ENCODE data around the gene WIZ.

Gene WIZ

GRCh38 chr19:15379083-15379998 lies 70.4 kb downstream of the WIZ start, which contains the start of gene AKAP8:
Gene AKAP8, minus strand, starts transcription at chr19:15379787. Its CDS starts 56 bp downstream, at chr19:15379731.
- CTCF ChIA-PET, result interaction anchor here (0.6 to 1.2 kb wide), 7 partner anchors 68 to 1399 kb away, joined by 3 to 5 read pairs (median 3); no protein-coding TSS in a partner anchor

GRCh38 chr19:15378534-15379082 lies 71.1 kb downstream of the WIZ start:
- POLR2A ChIA-PET (ENCODE audit: low non-redundant PET), result no interaction called here
- peak overlapping the region; percentile 95 for H3K27ac ChIP-seq
- TF ChIP-seq, protein P1, sequence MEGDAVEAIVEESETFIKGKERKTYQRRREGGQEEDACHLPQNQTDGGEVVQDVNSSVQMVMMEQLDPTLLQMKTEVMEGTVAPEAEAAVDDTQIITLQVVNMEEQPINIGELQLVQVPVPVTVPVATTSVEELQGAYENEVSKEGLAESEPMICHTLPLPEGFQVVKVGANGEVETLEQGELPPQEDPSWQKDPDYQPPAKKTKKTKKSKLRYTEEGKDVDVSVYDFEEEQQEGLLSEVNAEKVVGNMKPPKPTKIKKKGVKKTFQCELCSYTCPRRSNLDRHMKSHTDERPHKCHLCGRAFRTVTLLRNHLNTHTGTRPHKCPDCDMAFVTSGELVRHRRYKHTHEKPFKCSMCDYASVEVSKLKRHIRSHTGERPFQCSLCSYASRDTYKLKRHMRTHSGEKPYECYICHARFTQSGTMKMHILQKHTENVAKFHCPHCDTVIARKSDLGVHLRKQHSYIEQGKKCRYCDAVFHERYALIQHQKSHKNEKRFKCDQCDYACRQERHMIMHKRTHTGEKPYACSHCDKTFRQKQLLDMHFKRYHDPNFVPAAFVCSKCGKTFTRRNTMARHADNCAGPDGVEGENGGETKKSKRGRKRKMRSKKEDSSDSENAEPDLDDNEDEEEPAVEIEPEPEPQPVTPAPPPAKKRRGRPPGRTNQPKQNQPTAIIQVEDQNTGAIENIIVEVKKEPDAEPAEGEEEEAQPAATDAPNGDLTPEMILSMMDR (conservative IDR thresholded peaks at IDR 0.05; ENCODE audit: low read depth), result no peak
- peak; percentile 55 for DNase-seq (ENCODE audit: low spot score)
- CTCF ChIA-PET, result interaction anchor here (0.6 to 1.5 kb wide), 6 partner anchors 69 to 1400 kb away, joined by 3 to 5 read pairs (median 5); no protein-coding TSS in a partner anchor

More at GRCh38 chr19:15379083-15379998, 70.4 kb downstream of the WIZ start, which contains the start of gene AKAP8:
- peak; percentile 100 for DNase-seq (ENCODE audit: low spot score)
- POLR2A ChIA-PET (ENCODE audit: low non-redundant PET), result interaction anchor here (0.6 to 1.8 kb wide), 2 partner anchors 40 to 183 kb away, joined by 3 to 4 read pairs; partner anchors contain the start of gene AKAP8L
- TF ChIP-seq, protein P1 (conservative IDR thresholded peaks at IDR 0.05; ENCODE audit: low read depth), result no peak
- peak within 1 kb of the TSS; percentile 95 for H3K27ac ChIP-seq

DNA sequence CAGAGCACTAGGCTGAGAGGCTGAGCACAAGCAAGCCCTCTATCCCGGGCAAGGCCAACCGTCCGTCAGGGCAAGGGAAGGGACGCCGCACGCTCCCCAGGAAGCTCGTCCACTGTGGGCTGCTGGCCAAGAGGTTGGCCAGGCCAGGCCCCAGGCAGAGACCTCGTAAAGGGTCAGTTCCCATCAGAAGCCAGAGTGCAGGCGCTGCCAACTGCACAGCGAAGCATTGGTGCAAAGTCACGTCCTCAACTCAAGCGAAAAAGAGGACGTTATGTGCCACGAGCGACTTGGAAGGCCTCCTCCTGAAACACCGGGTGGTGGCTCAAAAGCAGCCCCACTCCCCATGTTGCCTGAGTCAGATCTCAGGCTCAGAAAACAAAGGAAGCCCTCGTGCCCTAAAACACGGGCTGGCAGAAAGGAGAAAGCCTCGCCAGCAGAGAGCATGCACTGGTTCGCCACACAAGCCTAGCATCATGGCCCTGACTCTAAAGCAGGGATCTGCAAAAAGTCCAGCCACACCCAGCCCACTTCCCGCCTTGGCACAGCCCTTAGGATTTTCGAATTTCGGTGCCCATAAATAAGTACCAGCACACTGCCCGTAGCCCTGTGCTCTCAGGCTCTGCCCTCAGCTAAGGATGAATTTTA lies 74.8 kb downstream of the WIZ start:
- TF ChIP-seq, protein P1 (conservative IDR thresholded peaks at IDR 0.05; ENCODE audit: low read depth), result no peak
- POLR2A ChIA-PET (ENCODE audit: low non-redundant PET), result no interaction called here
- CTCF ChIA-PET, result no interaction called here
- no peak for DNase-seq (ENCODE audit: low spot score)
- H3K27ac ChIP-seq, result peak overlapping the region; percentile 20

GRCh38 chr19:15374105-15374651 lies 75.6 kb downstream of the WIZ start:
- ChIA-PET CTCF (no interaction called here), POLR2A (ENCODE audit: low non-redundant PET) (no interaction called here)
- TF ChIP-seq, protein P1 (conservative IDR thresholded peaks at IDR 0.05; ENCODE audit: low read depth), result no peak
- peak overlapping the region; percentile 20; the same call in 1 of the 2 replicates for H3K27ac ChIP-seq
- DNase-seq (ENCODE audit: low spot score), result no peak

- no peak for DNase-seq (ENCODE audit: low spot score)
- H3K27ac ChIP-seq, result peak overlapping the region; percentile 20; the same call in 1 of the 2 replicates
- ChIA-PET POLR2A (ENCODE audit: low non-redundant PET) (no interaction called here), CTCF (no interaction called here)
- TF ChIP-seq, protein P1 (conservative IDR thresholded peaks at IDR 0.05; ENCODE audit: low read depth), result no peak
Observed at GRCh38 chr19:15373644-15374043, 76.1 kb downstream of the WIZ start.

GRCh38 chr19:15372891-15373301 lies 76.9 kb downstream of the WIZ start:
- DNase-seq (ENCODE audit: low spot score), result no peak
- TF ChIP-seq, protein P1 (conservative IDR thresholded peaks at IDR 0.05; ENCODE audit: low read depth), result no peak
- ChIA-PET CTCF (no interaction called here), POLR2A (ENCODE audit: low non-redundant PET) (no interaction called here)
- H3K27ac ChIP-seq, result no peak overlapping the region
